Loucy (cell line): ENCODE results near the gene ETHE1.

Experiments used
- EZH2phosphoT487 ChIP-seq: fragments of 200-600 bp; IDR thresholded peaks from 2 replicates; pipeline ENCODE4 v1.6.1; 2018; ENCODE audit warnings: antibody characterized with exemption, mild to moderate bottlenecking, moderate library complexity, borderline replicate concordance
- TF ChIP-seq, protein P1 (sequence below): fragments of 200-600 bp; sonication (generic); conservative IDR thresholded peaks from 2 replicates; pipeline ENCODE4 v1.5.1; 2014; ENCODE audit warnings: mild to moderate bottlenecking, antibody characterized with exemption, low read length

DNA sequence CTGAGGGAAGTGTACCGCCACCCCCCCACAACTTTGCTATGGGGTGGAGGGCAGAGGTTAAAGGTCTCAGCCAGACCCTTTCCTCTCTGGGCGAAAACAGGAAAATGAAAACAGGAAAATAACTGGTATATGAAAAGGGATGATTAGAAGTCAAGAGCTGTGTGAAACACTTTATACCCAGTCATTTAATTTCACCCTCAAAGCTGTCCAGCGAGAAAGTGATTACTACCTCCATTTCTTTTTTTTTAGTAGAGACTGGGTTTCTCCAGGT lies 21.9 kb downstream of the ETHE1 start:
- TF ChIP-seq, protein P1, sequence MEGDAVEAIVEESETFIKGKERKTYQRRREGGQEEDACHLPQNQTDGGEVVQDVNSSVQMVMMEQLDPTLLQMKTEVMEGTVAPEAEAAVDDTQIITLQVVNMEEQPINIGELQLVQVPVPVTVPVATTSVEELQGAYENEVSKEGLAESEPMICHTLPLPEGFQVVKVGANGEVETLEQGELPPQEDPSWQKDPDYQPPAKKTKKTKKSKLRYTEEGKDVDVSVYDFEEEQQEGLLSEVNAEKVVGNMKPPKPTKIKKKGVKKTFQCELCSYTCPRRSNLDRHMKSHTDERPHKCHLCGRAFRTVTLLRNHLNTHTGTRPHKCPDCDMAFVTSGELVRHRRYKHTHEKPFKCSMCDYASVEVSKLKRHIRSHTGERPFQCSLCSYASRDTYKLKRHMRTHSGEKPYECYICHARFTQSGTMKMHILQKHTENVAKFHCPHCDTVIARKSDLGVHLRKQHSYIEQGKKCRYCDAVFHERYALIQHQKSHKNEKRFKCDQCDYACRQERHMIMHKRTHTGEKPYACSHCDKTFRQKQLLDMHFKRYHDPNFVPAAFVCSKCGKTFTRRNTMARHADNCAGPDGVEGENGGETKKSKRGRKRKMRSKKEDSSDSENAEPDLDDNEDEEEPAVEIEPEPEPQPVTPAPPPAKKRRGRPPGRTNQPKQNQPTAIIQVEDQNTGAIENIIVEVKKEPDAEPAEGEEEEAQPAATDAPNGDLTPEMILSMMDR = no peak
- no peak for TF ChIP-seq EZH2phosphoT487
